GM23248 (cell line): Measurements from ENCODE around the gene DCUN1D4.

Source experiments
- EZH2 ChIP-seq: fragments of 200-600 bp; sonication (generic); IDR thresholded peaks from 2 replicates; pipeline ENCODE4 v1.6.1; 2018; ENCODE audit warnings: antibody characterized with exemption, mild to moderate bottlenecking; ENCODE audit not compliant: insufficient read depth, poor library complexity, severe bottlenecking
- EZH2phosphoT487 ChIP-seq: fragments of 200-600 bp; sonication (generic); IDR thresholded peaks from 2 replicates; pipeline ENCODE4 v1.6.1; 2018; ENCODE audit warnings: antibody characterized with exemption, moderate library complexity, mild to moderate bottlenecking, low read depth; ENCODE audit not compliant: insufficient read depth

DNA sequence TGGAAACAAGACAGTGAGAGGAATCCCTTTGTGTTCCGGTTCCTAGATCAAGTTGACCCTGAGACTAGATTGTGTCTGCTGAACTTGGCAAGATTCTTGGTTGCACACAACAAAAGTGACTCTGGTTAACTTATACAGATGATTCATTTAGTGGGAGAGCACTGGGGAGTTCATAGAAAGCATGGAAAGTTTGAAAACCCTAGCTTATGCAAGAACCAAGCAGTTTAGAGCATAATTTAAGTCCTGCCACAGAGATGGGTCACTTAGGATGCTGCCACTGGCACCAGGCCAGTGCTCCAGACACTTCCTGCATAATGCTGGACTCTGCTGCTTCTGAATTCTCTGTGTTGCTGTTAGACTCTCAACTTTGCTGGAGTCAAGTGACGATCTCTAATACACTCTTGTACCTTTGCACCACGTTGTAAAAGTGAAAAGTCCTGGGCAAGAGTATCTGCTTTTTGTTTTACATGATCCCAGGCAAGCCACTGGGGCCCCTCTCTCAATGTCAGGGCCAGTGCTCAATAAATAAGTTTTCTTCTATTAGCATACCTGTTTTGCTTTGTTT lies 12.7 kb upstream of the DCUN1D4 start:
- TF ChIP-seq EZH2 (no peak), EZH2phosphoT487 (no peak)
